Dendritic cell treated with granulocyte-macrophage colony-stimulating factor and Interleukin-4, amounts not matched to agents 40 ng/mL and 50 ng/mL, for 4 days (primary cell): ENCODE measurements around the gene VWA2.

Experiments
- H3K27ac Mint-ChIP-seq: one replicate; pipeline ENCODE4 v1.8.0; 2022; ENCODE audit warnings: mild to moderate bottlenecking, mixed read lengths
- H3K27me3 Mint-ChIP-seq: one replicate; pipeline ENCODE4 v1.8.0; 2022; ENCODE audit warnings: mild to moderate bottlenecking, mixed read lengths
- H3K36me3 Mint-ChIP-seq: one replicate; pipeline ENCODE4 v1.8.0; 2022; ENCODE audit warnings: low read depth, mixed read lengths
- H3K4me1 Mint-ChIP-seq: one replicate; pipeline ENCODE4 v1.8.0; 2022; ENCODE audit warnings: low read depth, mixed read lengths
- H3K4me3 Mint-ChIP-seq: one replicate; pipeline ENCODE4 v1.8.0; 2022; ENCODE audit warnings: mild to moderate bottlenecking, moderate library complexity, mixed read lengths
- H3K9me3 Mint-ChIP-seq: one replicate; pipeline ENCODE4 v1.8.0; 2022; ENCODE audit warnings: mixed read lengths
- intact Hi-C: fragments of 100-400 bp; cut with micrococcal nuclease; formaldehyde crosslinking; loops from one replicate; pipeline ENCODE4 v1.15.0; 2022

Gene VWA2

DNA sequence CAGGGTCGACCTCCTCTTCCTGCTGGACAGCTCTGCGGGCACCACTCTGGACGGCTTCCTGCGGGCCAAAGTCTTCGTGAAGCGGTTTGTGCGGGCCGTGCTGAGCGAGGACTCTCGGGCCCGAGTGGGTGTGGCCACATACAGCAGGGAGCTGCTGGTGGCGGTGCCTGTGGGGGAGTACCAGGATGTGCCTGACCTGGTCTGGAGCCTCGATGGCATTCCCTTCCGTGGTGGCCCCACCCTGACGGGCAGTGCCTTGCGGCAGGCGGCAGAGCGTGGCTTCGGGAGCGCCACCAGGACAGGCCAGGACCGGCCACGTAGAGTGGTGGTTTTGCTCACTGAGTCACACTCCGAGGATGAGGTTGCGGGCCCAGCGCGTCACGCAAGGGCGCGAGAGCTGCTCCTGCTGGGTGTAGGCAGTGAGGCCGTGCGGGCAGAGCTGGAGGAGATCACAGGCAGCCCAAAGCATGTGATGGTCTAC is 46.9 kb downstream of the VWA2 start:
- Mint-ChIP-seq H3K4me3 (no peak overlapping the region), H3K4me1 (no peaks in the 10 kb centered on the region), H3K36me3 (no peaks in the 10 kb centered on the region), H3K27ac (no peak overlapping the region), H3K27me3 (no peaks in the 10 kb centered on the region), H3K9me3 (no peaks in the 10 kb centered on the region)
- intact Hi-C loops = no loop called here

GRCh38 chr10:114286921-114287320 is 47.9 kb downstream of the VWA2 start:
- Mint-ChIP-seq H3K27me3 (no peaks in the 10 kb centered on the region), H3K9me3 (no peaks in the 10 kb centered on the region), H3K36me3 (no peaks in the 10 kb centered on the region), H3K4me3 (no peak overlapping the region), H3K4me1 (no peaks in the 10 kb centered on the region), H3K27ac (no peak overlapping the region)
- intact Hi-C loops = no loop called here

GRCh38 chr10:114288424-114289095 is 49.5 kb downstream of the VWA2 start:
- intact Hi-C loops = no loop called here
- no peak overlapping the region for H3K4me3 Mint-ChIP-seq
- no peaks in the 10 kb centered on the region for H3K36me3 Mint-ChIP-seq
- no peaks in the 10 kb centered on the region for H3K9me3 Mint-ChIP-seq
- no peaks in the 10 kb centered on the region for H3K27me3 Mint-ChIP-seq
- H3K4me1 Mint-ChIP-seq = no peaks in the 10 kb centered on the region
- H3K27ac Mint-ChIP-seq = no peak overlapping the region

DNA sequence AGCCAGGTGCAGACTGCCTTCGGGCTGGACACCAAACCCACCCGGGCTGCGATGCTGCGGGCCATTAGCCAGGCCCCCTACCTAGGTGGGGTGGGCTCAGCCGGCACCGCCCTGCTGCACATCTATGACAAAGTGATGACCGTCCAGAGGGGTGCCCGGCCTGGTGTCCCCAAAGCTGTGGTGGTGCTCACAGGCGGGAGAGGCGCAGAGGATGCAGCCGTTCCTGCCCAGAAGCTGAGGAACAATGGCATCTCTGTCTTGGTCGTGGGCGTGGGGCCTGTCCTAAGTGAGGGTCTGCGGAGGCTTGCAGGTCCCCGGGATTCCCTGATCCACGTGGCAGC is 50.0 kb downstream of the VWA2 start:
- no peaks in the 10 kb centered on the region for H3K27me3 Mint-ChIP-seq
- intact Hi-C loops = no loop called here
- H3K4me1 Mint-ChIP-seq = no peaks in the 10 kb centered on the region
- no peaks in the 10 kb centered on the region for H3K36me3 Mint-ChIP-seq
- no peak overlapping the region for H3K27ac Mint-ChIP-seq
- no peaks in the 10 kb centered on the region for H3K9me3 Mint-ChIP-seq
- no peak overlapping the region for H3K4me3 Mint-ChIP-seq

DNA sequence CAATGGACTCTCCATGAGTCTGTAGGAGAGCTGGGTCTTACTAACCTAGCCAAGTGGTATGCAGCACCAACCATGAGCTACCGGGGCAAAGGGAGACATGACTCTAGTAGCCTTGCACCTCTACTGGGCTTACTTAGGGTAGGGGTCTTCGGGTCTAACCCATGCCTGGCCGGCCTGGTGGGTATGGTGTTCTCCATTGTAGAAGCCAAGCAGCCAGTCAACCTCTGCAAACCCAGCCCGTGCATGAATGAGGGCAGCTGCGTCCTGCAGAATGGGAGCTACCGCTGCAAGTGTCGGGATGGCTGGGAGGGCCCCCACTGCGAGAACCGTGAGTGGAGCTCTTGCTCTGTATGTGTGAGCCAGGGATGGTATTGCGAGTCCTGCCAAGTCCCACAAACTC is 51.0 kb downstream of the VWA2 start:
- no peaks in the 10 kb centered on the region for H3K27me3 Mint-ChIP-seq
- no peaks in the 10 kb centered on the region for H3K36me3 Mint-ChIP-seq
- intact Hi-C loops = no loop called here
- H3K4me1 Mint-ChIP-seq = no peaks in the 10 kb centered on the region
- no peak overlapping the region for H3K27ac Mint-ChIP-seq
- peaks cover 2% of the 10 kb centered on the region for H3K9me3 Mint-ChIP-seq
- no peak overlapping the region for H3K4me3 Mint-ChIP-seq

DNA sequence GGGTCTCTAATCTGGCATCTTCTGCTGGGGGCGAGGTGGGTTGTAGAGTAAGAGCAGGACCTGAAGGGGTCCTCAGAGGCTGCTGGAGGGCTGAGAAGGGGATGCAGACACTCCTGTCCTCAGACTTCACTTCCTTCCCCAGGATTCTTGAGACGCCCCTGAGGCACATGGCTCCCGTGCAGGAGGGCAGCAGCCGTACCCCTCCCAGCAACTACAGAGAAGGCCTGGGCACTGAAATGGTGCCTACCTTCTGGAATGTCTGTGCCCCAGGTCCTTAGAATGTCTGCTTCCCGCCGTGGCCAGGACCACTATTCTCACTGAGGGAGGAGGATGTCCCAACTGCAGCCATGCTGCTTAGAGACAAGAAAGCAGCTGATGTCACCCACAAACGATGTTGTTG is 52.0 kb downstream of the VWA2 start:
- H3K4me1 Mint-ChIP-seq = no peaks in the 10 kb centered on the region
- H3K9me3 Mint-ChIP-seq = peaks cover 12% of the 10 kb centered on the region
- no peaks in the 10 kb centered on the region for H3K36me3 Mint-ChIP-seq
- no peaks in the 10 kb centered on the region for H3K27me3 Mint-ChIP-seq
- H3K4me3 Mint-ChIP-seq = no peak overlapping the region
- intact Hi-C loops = no loop called here
- H3K27ac Mint-ChIP-seq = no peak overlapping the region

DNA sequence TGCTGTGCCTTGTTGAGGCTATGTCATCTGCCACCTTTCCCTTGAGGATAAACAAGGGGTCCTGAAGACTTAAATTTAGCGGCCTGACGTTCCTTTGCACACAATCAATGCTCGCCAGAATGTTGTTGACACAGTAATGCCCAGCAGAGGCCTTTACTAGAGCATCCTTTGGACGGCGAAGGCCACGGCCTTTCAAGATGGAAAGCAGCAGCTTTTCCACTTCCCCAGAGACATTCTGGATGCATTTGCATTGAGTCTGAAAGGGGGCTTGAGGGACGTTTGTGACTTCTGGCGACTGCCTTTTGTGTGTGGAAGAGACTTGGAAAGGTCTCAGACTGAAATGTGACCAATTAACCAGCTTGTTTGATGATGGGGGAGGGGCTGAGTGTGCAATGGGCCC is 52.5 kb downstream of the VWA2 start:
- Mint-ChIP-seq H3K27me3 (no peaks in the 10 kb centered on the region), H3K36me3 (no peaks in the 10 kb centered on the region), H3K9me3 (peaks cover 16% of the 10 kb centered on the region), H3K27ac (no peak overlapping the region), H3K4me1 (no peaks in the 10 kb centered on the region), H3K4me3 (no peak overlapping the region)
- intact Hi-C loops = no loop called here

GRCh38 chr10:114293075-114293474 is 54.0 kb downstream of the VWA2 start:
- no peak overlapping the region for H3K27ac Mint-ChIP-seq
- no peak overlapping the region for H3K4me3 Mint-ChIP-seq
- no peaks in the 10 kb centered on the region for H3K4me1 Mint-ChIP-seq
- no peaks in the 10 kb centered on the region for H3K27me3 Mint-ChIP-seq
- H3K9me3 Mint-ChIP-seq = peaks cover 17% of the 10 kb centered on the region
- no peaks in the 10 kb centered on the region for H3K36me3 Mint-ChIP-seq
- intact Hi-C loops = no loop called here

GRCh38 chr10:114294549-114294948 is 55.5 kb downstream of the VWA2 start:
- H3K4me3 Mint-ChIP-seq = no peak overlapping the region

GRCh38 chr10:114295393-114295792 is 56.3 kb downstream of the VWA2 start:
- Mint-ChIP-seq H3K4me3 (no peak overlapping the region), H3K4me1 (no peaks in the 10 kb centered on the region), H3K9me3 (peaks cover 17% of the 10 kb centered on the region), H3K27me3 (no peaks in the 10 kb centered on the region), H3K27ac (no peak overlapping the region), H3K36me3 (no peaks in the 10 kb centered on the region)
- intact Hi-C loops = no loop called here

More at GRCh38 chr10:114294549-114294948, 55.5 kb downstream of the VWA2 start:
- Mint-ChIP-seq H3K4me1 (no peaks in the 10 kb centered on the region), H3K9me3 (peaks cover 17% of the 10 kb centered on the region), H3K36me3 (no peaks in the 10 kb centered on the region), H3K27me3 (no peaks in the 10 kb centered on the region), H3K27ac (no peak overlapping the region)
- intact Hi-C loops = no loop called here

DNA sequence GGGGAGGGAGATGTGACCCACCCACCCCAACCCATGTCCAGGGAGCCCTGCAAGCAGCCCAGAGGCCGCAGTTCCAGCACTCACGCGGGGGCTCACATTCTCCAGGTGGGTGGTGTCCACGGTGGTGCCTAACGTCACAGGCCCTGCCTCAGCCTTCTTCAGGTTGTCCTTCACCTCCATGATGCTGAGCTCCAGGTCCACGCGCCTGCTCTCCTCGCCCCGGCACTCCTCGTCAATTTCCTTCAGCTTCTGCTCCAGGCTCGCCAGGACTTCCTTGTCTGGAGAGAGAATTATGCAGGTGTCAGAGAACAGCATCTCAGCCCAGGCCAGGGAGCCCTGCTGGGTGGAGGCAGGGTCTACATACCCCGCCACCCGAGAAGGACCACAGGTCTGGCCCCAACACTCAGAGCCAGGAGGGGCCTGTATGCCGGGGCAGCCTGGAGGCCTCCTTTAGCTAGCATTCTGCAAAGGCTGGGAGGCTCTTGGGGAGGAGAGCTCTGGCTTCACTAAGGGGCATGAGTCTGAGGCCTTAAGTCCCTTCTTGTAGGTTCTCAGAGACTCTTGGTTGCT is 58.2 kb downstream of the VWA2 start:
- Mint-ChIP-seq H3K27ac (no peak overlapping the region), H3K4me1 (no peaks in the 10 kb centered on the region), H3K4me3 (no peak overlapping the region), H3K27me3 (no peaks in the 10 kb centered on the region), H3K36me3 (no peaks in the 10 kb centered on the region), H3K9me3 (peaks cover 17% of the 10 kb centered on the region)
- intact Hi-C loops = no loop called here

DNA sequence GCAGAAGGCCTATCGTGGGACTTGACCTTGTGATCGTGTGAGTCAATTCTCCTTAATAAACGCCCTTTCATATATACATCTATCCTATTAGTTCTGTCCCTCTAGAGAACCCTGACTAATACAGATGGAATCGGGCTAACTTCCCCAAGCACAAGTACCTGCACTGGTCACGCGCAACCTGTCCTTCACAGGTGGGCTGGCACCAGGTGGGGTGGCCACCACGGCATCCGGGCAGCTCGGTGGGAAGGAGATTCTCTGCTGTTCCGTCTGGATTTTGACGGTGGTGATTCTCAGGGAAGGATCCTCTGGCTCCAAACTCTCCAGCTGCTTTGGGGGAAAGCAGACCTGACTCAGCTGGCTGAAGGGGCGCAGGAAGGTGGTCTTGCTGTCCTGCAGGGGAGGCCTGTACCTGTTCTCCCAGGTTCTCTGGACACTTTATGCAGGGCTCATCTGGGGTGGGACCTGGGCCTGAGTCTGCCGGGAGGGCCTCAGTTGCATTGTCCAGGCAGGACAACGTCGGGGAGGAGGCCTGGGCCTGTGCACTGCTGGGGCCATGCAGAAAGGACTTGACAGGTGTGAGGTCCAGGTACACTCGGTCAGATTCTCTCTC is 61.1 kb downstream of the VWA2 start:
- intact Hi-C loops = loop anchor here (5.0 kb wide), 1 partner anchor 252 kb away; no protein-coding TSS in a partner anchor

DNA sequence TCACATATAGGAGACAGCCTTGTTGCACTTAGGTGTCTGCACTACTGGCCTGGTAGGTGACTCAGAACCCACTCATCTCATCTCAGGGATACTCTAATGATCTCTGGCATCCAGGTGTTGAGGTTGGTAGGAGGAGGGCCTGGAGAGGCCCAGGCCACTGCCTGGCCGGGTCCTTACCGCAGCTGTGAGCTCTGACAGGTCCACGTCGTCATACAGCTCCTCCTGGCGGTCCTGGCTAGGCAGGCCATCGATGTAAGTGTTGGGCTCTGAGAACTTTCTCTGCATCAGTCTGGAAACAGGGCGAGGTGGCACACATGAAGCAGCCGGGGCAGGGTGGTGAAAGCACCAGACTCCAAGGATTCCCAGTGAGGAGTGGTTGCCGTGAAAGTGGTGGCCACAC is 62.1 kb downstream of the VWA2 start:
- no peaks in the 10 kb centered on the region for H3K36me3 Mint-ChIP-seq

More for the DNA sequence above, 61.1 kb downstream of the VWA2 start:
- Mint-ChIP-seq H3K4me3 (no peak overlapping the region), H3K36me3 (no peaks in the 10 kb centered on the region), H3K9me3 (peaks cover 14% of the 10 kb centered on the region), H3K27ac (no peak overlapping the region), H3K27me3 (peaks cover 7% of the 10 kb centered on the region), H3K4me1 (peaks cover 11% of the 10 kb centered on the region)

GRCh38 chr10:114301951-114302710 is 63.1 kb downstream of the VWA2 start:
- intact Hi-C loops = loop anchor here (5.0 kb wide), 1 partner anchor 250 kb away; no protein-coding TSS in a partner anchor
- H3K4me3 Mint-ChIP-seq = no peak overlapping the region
- no peaks in the 10 kb centered on the region for H3K9me3 Mint-ChIP-seq
- H3K27me3 Mint-ChIP-seq = peaks cover 8% of the 10 kb centered on the region
- H3K36me3 Mint-ChIP-seq = no peaks in the 10 kb centered on the region
- H3K4me1 Mint-ChIP-seq = peaks cover 11% of the 10 kb centered on the region
- no peak overlapping the region for H3K27ac Mint-ChIP-seq

More for the DNA sequence above, 62.1 kb downstream of the VWA2 start:
- H3K27ac Mint-ChIP-seq = no peak overlapping the region
- intact Hi-C loops = loop anchor here (5.0 kb wide), 1 partner anchor 251 kb away; no protein-coding TSS in a partner anchor
- H3K27me3 Mint-ChIP-seq = peaks cover 7% of the 10 kb centered on the region
- H3K9me3 Mint-ChIP-seq = peaks cover 4% of the 10 kb centered on the region
- no peak overlapping the region for H3K4me3 Mint-ChIP-seq
- peaks cover 11% of the 10 kb centered on the region for H3K4me1 Mint-ChIP-seq
